ENCODE data around the gene TMEM213.

TMEM213 gene

GRCh38 chr7:138876326-138876725 is 78.5 kb downstream of the TMEM213 start:
- no peak for DNase-seq (ENCODE audit: low read depth)

- DNase-seq (ENCODE audit: low read depth), result no peak
Measured at GRCh38 chr7:138878051-138878450, 80.3 kb downstream of the TMEM213 start.

- DNase-seq (ENCODE audit: low read depth), result no peak
Measured at GRCh38 chr7:138878856-138879255, 81.1 kb downstream of the TMEM213 start.

- DNase-seq (ENCODE audit: low read depth), result no peak
Measured at GRCh38 chr7:138879356-138879755, 81.6 kb downstream of the TMEM213 start.

- no peak for DNase-seq (ENCODE audit: low read depth)
Measured at GRCh38 chr7:138880881-138881578, 83.2 kb downstream of the TMEM213 start.

- no peak for DNase-seq (ENCODE audit: low read depth)
Measured at GRCh38 chr7:138881579-138882188, 83.9 kb downstream of the TMEM213 start.

GRCh38 chr7:138882249-138882648 is 84.5 kb downstream of the TMEM213 start:
- no peak for DNase-seq (ENCODE audit: low read depth)

- DNase-seq (ENCODE audit: low read depth), result no peak
Measured at GRCh38 chr7:138885383-138886147, 87.8 kb downstream of the TMEM213 start.

- no peak for DNase-seq (ENCODE audit: low read depth)
Measured at GRCh38 chr7:138886501-138886917, 88.7 kb downstream of the TMEM213 start.

GRCh38 chr7:138887085-138887710 is 89.4 kb downstream of the TMEM213 start:
- no peak for DNase-seq (ENCODE audit: low read depth)

Measured in activated T-helper 9 cell treated with anti-CD3 and anti-CD28 coated beads, Interleukin-2, amount 50 U/mL, for 16 hours (primary cell).